Muscle of arm (tissue), 12 donors: ENCODE measurements around the gene UBE2E3. TPM values are rescaled to one million over a fixed set of nuclear protein-coding genes. Genes with fewer than 3 reads are reported as not detected.
"Not testable (repeated sequence)": the region's sequence is repeated elsewhere in the genome, so short reads cannot be mapped to it uniquely, and the experiment has no call there.

ENCODE experiments used
- DNase-seq: peaks from one replicate; pipeline ENCODE4 v3.0.0-alpha.2; 2013
- polyA plus RNA-seq, 12 donors: library from polyadenylated mRNA; unstranded; fragments of 120-200 nt; gene quantifications; one replicate each; pipeline ENCODE4 v1.2.1, GENCODE V29; 2013; ENCODE audit not compliant: insufficient read length in 12 of 12

The UBE2E3 gene
- polyA plus RNA-seq, 12 donors, result 81.8 to 178 (median 151) TPM; not detected in 1

GRCh38 chr2:181021199-181021789 lies 40.9 kb downstream of the UBE2E3 start:
- DNase-seq, result no peak

- DNase-seq, result no peak
Observed at GRCh38 chr2:181022652-181023051, 42.2 kb downstream of the UBE2E3 start.

- DNase-seq, result no peak
Observed at GRCh38 chr2:181025004-181025403, 44.6 kb downstream of the UBE2E3 start.

- no peak for DNase-seq
Observed at GRCh38 chr2:181036445-181036844, 56.0 kb downstream of the UBE2E3 start.

GRCh38 chr2:181036848-181037603 lies 56.6 kb downstream of the UBE2E3 start:
- DNase-seq, result no peak

GRCh38 chr2:181037922-181038321 lies 57.5 kb downstream of the UBE2E3 start:
- DNase-seq, result no peak

- DNase-seq, result no peak
Observed at GRCh38 chr2:181038796-181039195, 58.4 kb downstream of the UBE2E3 start.

GRCh38 chr2:181040839-181041238 lies 60.4 kb downstream of the UBE2E3 start:
- DNase-seq, result not testable (repeated sequence)

GRCh38 chr2:181041661-181042060 lies 61.3 kb downstream of the UBE2E3 start:
- no peak for DNase-seq

GRCh38 chr2:181042706-181043105 lies 62.3 kb downstream of the UBE2E3 start:
- DNase-seq, result no peak

GRCh38 chr2:181046833-181047232 lies 66.4 kb downstream of the UBE2E3 start:
- DNase-seq, result no peak

GRCh38 chr2:181047829-181048228 lies 67.4 kb downstream of the UBE2E3 start:
- no peak for DNase-seq

GRCh38 chr2:181051861-181052522 lies 71.6 kb downstream of the UBE2E3 start:
- no peak for DNase-seq

- no peak for DNase-seq
Observed at GRCh38 chr2:181052523-181052891, 72.1 kb downstream of the UBE2E3 start.

- DNase-seq, result no peak
Observed at GRCh38 chr2:181054256-181054655, 73.9 kb downstream of the UBE2E3 start.

GRCh38 chr2:181054843-181055242 lies 74.4 kb downstream of the UBE2E3 start:
- DNase-seq, result no peak

GRCh38 chr2:181058378-181059269 lies 78.2 kb downstream of the UBE2E3 start:
- no peak for DNase-seq

GRCh38 chr2:181063696-181064095 lies 83.3 kb downstream of the UBE2E3 start:
- DNase-seq, result no peak

GRCh38 chr2:181065458-181065857 lies 85.1 kb downstream of the UBE2E3 start:
- no peak for DNase-seq

GRCh38 chr2:181066333-181066732 lies 85.9 kb downstream of the UBE2E3 start:
- DNase-seq, result no peak

GRCh38 chr2:181070119-181070835 lies 89.9 kb downstream of the UBE2E3 start:
- DNase-seq, result no peak
